ENCODE data around the gene RHEB.

- TF ChIP-seq EP300 (IDR thresholded peaks at IDR 0.05) (no peak), CTCF (IDR thresholded peaks at IDR 0.05) (no peak), POLR2A (IDR thresholded peaks at IDR 0.05) (no peak), POLR2AphosphoS5 (IDR thresholded peaks at IDR 0.05) (no peak)
Observed at GRCh38 chr7:151524331-151524730, 4.6 kb upstream of the RHEB start.

All from gastroesophageal sphincter (tissue), 3 donors.